ENCODE data around the gene RDH11.
"Not testable (repeated sequence)": the region's sequence is repeated elsewhere in the genome, so short reads cannot be mapped to it uniquely, and the experiment has no call there.

Gene RDH11

GRCh38 chr14:67695394-67695949, at the start of gene RDH11:
RDH11 (minus strand) TSS chr14:67695764; CDS start chr14:67695703, 61 bp downstream.
- peak; percentile 57 for DNase-seq (ENCODE audit: low read depth in 2 of 2, low spot score in 1 of 2)

- DNase-seq (ENCODE audit: low read depth in 2 of 2, low spot score in 1 of 2), result no peak
These were observed 48.5 kb upstream of the RDH11 start for GRCh38 chr14:67744046-67744445.

GRCh38 chr14:67738740-67739504, 43.4 kb upstream of the RDH11 start:
- no peak for DNase-seq (ENCODE audit: low read depth in 2 of 2, low spot score in 1 of 2)

- no peak for DNase-seq (ENCODE audit: low read depth in 2 of 2, low spot score in 1 of 2)
These were observed 41.2 kb upstream of the RDH11 start for GRCh38 chr14:67736771-67737170.

GRCh38 chr14:67735336-67736147, 40.0 kb upstream of the RDH11 start:
- no peak for DNase-seq (ENCODE audit: low read depth in 2 of 2, low spot score in 1 of 2)

- DNase-seq (ENCODE audit: low read depth in 2 of 2, low spot score in 1 of 2), result no peak
These were observed 39.1 kb upstream of the RDH11 start for GRCh38 chr14:67734675-67735074.

GRCh38 chr14:67733616-67734015, 38.1 kb upstream of the RDH11 start:
- no peak for DNase-seq (ENCODE audit: low read depth in 2 of 2, low spot score in 1 of 2)

- no peak for DNase-seq (ENCODE audit: low read depth in 2 of 2, low spot score in 1 of 2)
These were observed 33.7 kb upstream of the RDH11 start for GRCh38 chr14:67729072-67729885.

- DNase-seq (ENCODE audit: low read depth in 2 of 2, low spot score in 1 of 2), result no peak
These were observed 32.7 kb upstream of the RDH11 start for GRCh38 chr14:67728258-67728657.

GRCh38 chr14:67727361-67727760, 31.8 kb upstream of the RDH11 start:
- no peak for DNase-seq (ENCODE audit: low read depth in 2 of 2, low spot score in 1 of 2)

GRCh38 chr14:67725171-67725570, 29.6 kb upstream of the RDH11 start:
- no peak for DNase-seq (ENCODE audit: low read depth in 2 of 2, low spot score in 1 of 2)

- DNase-seq (ENCODE audit: low read depth in 2 of 2, low spot score in 1 of 2), result no peak
These were observed 26.7 kb upstream of the RDH11 start for GRCh38 chr14:67722293-67722692.

GRCh38 chr14:67721875-67722274, 26.3 kb upstream of the RDH11 start:
- no peak for DNase-seq (ENCODE audit: low read depth in 2 of 2, low spot score in 1 of 2)

GRCh38 chr14:67719866-67720265, 24.3 kb upstream of the RDH11 start:
- DNase-seq (ENCODE audit: low read depth in 2 of 2, low spot score in 1 of 2), result no peak

- DNase-seq (ENCODE audit: low read depth in 2 of 2, low spot score in 1 of 2), result not testable (repeated sequence)
These were observed 23.8 kb upstream of the RDH11 start for GRCh38 chr14:67719385-67719784.

- no peak for DNase-seq (ENCODE audit: low read depth in 2 of 2, low spot score in 1 of 2)
These were observed 22.7 kb upstream of the RDH11 start for GRCh38 chr14:67718265-67718664.

- no peak for DNase-seq (ENCODE audit: low read depth in 2 of 2, low spot score in 1 of 2)
These were observed 21.5 kb upstream of the RDH11 start for GRCh38 chr14:67717048-67717447.

- no peak for DNase-seq (ENCODE audit: low read depth in 2 of 2, low spot score in 1 of 2)
These were observed 14.6 kb upstream of the RDH11 start for GRCh38 chr14:67710209-67710608.

GRCh38 chr14:67709796-67710195, 14.2 kb upstream of the RDH11 start:
- not testable (repeated sequence) for DNase-seq (ENCODE audit: low read depth in 2 of 2, low spot score in 1 of 2)

- not testable (repeated sequence) for DNase-seq (ENCODE audit: low read depth in 2 of 2, low spot score in 1 of 2)
These were observed 13.8 kb upstream of the RDH11 start for GRCh38 chr14:67709346-67709745.

GRCh38 chr14:67705211-67705610, 9.6 kb upstream of the RDH11 start:
- DNase-seq (ENCODE audit: low read depth in 2 of 2, low spot score in 1 of 2), result no peak

Measured in stimulated activated CD8-positive, alpha-beta memory T cell treated with anti-CD3 and anti-CD28 coated beads, Interleukin-4, amount 100 ng/mL, for 4 hours (primary cell).